ENCODE data around the gene STK39.

The STK39 gene

GRCh38 chr2:167924556-167924955 lies 322.8 kb downstream of the STK39 start:
- no peak overlapping the region for H3K27ac ChIP-seq
- TF ChIP-seq CTCF (IDR thresholded peaks at IDR 0.05; ENCODE audit: low read depth, low read length) = no peak
- no peak for DNase-seq

DNA sequence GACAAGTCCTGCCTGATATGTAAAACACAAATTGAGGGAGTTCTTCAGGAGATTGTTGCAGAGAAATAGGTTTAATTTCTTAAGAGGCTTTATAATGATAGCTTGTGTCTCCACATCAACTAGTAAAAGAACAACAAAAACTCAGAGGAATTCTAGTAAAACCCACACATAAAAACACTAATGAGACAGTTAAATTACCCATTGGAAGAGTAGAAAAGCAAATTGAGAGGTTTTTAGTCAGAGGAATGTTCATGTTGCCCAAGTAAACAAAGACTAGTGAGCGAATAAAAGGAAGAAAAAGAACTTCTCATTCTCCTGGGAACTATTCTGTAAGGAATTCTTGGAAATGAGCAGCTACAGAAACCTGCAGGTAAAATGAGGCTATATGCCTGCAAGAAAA lies 330.6 kb downstream of the STK39 start:
- Histone ChIP-seq H3K36me3 (no peaks in the 10 kb centered on the region), H3K4me3 (ENCODE audit: low read depth, low read length) (no peak overlapping the region), H3K27ac (no peak overlapping the region), H3K9me3 (ENCODE audit: severe bottlenecking) (no peaks in the 10 kb centered on the region), H3K27me3 (ENCODE audit: insufficient read depth, low read depth, severe bottlenecking) (no peaks in the 10 kb centered on the region)
- DNase-seq = no peak
- no peak for TF ChIP-seq CTCF (IDR thresholded peaks at IDR 0.05; ENCODE audit: low read depth, low read length)

More at GRCh38 chr2:167924556-167924955, 322.8 kb downstream of the STK39 start:
- H3K27me3 ChIP-seq (ENCODE audit: insufficient read depth, low read depth, severe bottlenecking) = no peaks in the 10 kb centered on the region
- no peaks in the 10 kb centered on the region for H3K36me3 ChIP-seq
- no peaks in the 10 kb centered on the region for H3K9me3 ChIP-seq (ENCODE audit: severe bottlenecking)
- H3K4me3 ChIP-seq (ENCODE audit: low read depth, low read length) = no peak overlapping the region

- Histone ChIP-seq H3K27me3 (ENCODE audit: insufficient read depth, low read depth, severe bottlenecking) (no peaks in the 10 kb centered on the region), H3K27ac (no peak overlapping the region), H3K9me3 (ENCODE audit: severe bottlenecking) (no peaks in the 10 kb centered on the region), H3K4me3 (ENCODE audit: low read depth, low read length) (no peak overlapping the region), H3K36me3 (no peaks in the 10 kb centered on the region)
- TF ChIP-seq CTCF (IDR thresholded peaks at IDR 0.05; ENCODE audit: low read depth, low read length) = no peak
- DNase-seq = no peak
Measured at GRCh38 chr2:167914969-167915368, 332.4 kb downstream of the STK39 start.

DNA sequence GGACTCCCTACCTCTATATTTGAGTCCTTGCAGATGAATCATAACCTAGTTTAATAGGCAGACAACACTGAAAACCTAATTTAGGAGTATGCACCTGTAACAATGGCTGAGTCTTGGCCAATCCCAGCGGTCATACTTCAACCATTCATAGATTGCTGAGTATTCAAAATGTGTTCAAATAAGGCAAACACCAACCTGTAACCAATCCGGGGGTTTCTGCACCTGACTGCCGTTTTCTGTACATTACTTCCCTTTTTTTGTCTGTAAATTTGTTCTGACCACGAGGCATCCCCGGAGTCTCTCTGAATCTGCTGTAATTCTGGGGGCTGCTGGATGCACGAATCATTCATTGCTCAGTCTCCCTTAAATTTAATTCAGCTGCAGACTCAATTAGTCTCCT lies 338.6 kb downstream of the STK39 start:
- H3K4me3 ChIP-seq (ENCODE audit: low read depth, low read length) = no peak overlapping the region
- H3K36me3 ChIP-seq = no peaks in the 10 kb centered on the region
- H3K9me3 ChIP-seq (ENCODE audit: severe bottlenecking) = no peaks in the 10 kb centered on the region
- TF ChIP-seq CTCF (IDR thresholded peaks at IDR 0.05; ENCODE audit: low read depth, low read length) = no peak
- no peak for DNase-seq
- no peak overlapping the region for H3K27ac ChIP-seq
- no peaks in the 10 kb centered on the region for H3K27me3 ChIP-seq (ENCODE audit: insufficient read depth, low read depth, severe bottlenecking)

GRCh38 chr2:167905668-167906067 lies 341.7 kb downstream of the STK39 start:
- Histone ChIP-seq H3K27ac (no peak overlapping the region), H3K9me3 (ENCODE audit: severe bottlenecking) (no peaks in the 10 kb centered on the region), H3K27me3 (ENCODE audit: insufficient read depth, low read depth, severe bottlenecking) (no peaks in the 10 kb centered on the region), H3K4me3 (ENCODE audit: low read depth, low read length) (no peak overlapping the region), H3K36me3 (no peaks in the 10 kb centered on the region)
- no peak for TF ChIP-seq CTCF (IDR thresholded peaks at IDR 0.05; ENCODE audit: low read depth, low read length)
- DNase-seq = no peak

Measured in WERI-Rb-1 (cell line).